HL-60 (cell line): Measurements from ENCODE around the gene B9D1.

Source experiments
- GABPA ChIP-seq: IDR thresholded peaks from 2 replicates; pipeline ENCODE4 v1.6.1; 2012; ENCODE audit warnings: low read depth
- POLR2AphosphoS5 ChIP-seq: IDR thresholded peaks from 2 replicates; pipeline ENCODE4 v1.6.1; 2012; ENCODE audit warnings: low read depth
- SPI1 ChIP-seq: IDR thresholded peaks from 2 replicates; pipeline ENCODE4 v1.6.1; 2012; ENCODE audit warnings: low read depth, mild to moderate bottlenecking, borderline replicate concordance
- TF ChIP-seq, protein P1 (sequence below): IDR thresholded peaks from one replicate; pipeline ENCODE4 v1.5.1; 2011; ENCODE audit warnings: low read length, control low read depth, inconsistent platforms; ENCODE audit not compliant: insufficient read depth
- TF ChIP-seq, protein P2 (sequence below): IDR thresholded peaks from 2 replicates; pipeline ENCODE4 v1.6.1; 2012; ENCODE audit warnings: low read depth; ENCODE audit not compliant: insufficient replicate concordance

DNA sequence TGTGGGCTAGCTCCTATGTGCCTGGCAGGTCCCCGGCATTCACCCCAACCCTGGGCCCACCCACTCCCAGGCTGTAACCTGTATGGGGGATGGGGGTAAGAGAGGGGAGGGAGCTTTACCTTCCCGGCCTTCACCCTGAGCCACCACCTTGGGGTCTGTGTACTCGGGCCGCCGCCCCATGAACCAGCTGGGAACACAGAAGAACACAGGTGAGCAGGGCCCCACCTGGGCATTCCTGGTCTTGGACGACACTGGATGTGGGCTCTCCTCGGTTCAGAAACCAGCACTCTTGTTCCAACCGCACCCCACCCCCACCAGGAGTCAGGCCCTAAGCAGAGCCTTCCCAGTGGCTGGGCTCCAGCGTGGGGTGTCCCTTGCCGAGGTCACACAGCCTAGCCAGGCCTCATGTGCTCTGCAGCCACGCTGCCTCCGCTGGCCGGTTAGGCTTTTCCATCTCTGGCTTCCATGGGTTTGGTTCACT is 18.8 kb downstream of the B9D1 start:
- TF ChIP-seq, protein P1, sequence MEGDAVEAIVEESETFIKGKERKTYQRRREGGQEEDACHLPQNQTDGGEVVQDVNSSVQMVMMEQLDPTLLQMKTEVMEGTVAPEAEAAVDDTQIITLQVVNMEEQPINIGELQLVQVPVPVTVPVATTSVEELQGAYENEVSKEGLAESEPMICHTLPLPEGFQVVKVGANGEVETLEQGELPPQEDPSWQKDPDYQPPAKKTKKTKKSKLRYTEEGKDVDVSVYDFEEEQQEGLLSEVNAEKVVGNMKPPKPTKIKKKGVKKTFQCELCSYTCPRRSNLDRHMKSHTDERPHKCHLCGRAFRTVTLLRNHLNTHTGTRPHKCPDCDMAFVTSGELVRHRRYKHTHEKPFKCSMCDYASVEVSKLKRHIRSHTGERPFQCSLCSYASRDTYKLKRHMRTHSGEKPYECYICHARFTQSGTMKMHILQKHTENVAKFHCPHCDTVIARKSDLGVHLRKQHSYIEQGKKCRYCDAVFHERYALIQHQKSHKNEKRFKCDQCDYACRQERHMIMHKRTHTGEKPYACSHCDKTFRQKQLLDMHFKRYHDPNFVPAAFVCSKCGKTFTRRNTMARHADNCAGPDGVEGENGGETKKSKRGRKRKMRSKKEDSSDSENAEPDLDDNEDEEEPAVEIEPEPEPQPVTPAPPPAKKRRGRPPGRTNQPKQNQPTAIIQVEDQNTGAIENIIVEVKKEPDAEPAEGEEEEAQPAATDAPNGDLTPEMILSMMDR: no peak
- TF ChIP-seq, protein P2, sequence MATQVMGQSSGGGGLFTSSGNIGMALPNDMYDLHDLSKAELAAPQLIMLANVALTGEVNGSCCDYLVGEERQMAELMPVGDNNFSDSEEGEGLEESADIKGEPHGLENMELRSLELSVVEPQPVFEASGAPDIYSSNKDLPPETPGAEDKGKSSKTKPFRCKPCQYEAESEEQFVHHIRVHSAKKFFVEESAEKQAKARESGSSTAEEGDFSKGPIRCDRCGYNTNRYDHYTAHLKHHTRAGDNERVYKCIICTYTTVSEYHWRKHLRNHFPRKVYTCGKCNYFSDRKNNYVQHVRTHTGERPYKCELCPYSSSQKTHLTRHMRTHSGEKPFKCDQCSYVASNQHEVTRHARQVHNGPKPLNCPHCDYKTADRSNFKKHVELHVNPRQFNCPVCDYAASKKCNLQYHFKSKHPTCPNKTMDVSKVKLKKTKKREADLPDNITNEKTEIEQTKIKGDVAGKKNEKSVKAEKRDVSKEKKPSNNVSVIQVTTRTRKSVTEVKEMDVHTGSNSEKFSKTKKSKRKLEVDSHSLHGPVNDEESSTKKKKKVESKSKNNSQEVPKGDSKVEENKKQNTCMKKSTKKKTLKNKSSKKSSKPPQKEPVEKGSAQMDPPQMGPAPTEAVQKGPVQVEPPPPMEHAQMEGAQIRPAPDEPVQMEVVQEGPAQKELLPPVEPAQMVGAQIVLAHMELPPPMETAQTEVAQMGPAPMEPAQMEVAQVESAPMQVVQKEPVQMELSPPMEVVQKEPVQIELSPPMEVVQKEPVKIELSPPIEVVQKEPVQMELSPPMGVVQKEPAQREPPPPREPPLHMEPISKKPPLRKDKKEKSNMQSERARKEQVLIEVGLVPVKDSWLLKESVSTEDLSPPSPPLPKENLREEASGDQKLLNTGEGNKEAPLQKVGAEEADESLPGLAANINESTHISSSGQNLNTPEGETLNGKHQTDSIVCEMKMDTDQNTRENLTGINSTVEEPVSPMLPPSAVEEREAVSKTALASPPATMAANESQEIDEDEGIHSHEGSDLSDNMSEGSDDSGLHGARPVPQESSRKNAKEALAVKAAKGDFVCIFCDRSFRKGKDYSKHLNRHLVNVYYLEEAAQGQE: no peak
- no peak for TF ChIP-seq POLR2AphosphoS5
- no peak for TF ChIP-seq SPI1
- TF ChIP-seq GABPA: no peak
